ENCODE data around the gene MICAL1.
A peak's percentile ranks its signal among the peaks of the same experiment; 100 is the strongest.

The MICAL1 gene

GRCh38 chr6:109406196-109406595, 49.4 kb downstream of the MICAL1 start:
- H3K27ac Mint-ChIP-seq = no peak overlapping the region
- H3K27me3 Mint-ChIP-seq (ENCODE audit: low read depth) = no peaks in the 10 kb centered on the region
- peaks cover 13% of the 10 kb centered on the region for H3K36me3 Mint-ChIP-seq (ENCODE audit: low read depth)
- H3K4me1 Mint-ChIP-seq = no peaks in the 10 kb centered on the region
- H3K9me3 Mint-ChIP-seq = peaks cover 2% of the 10 kb centered on the region
- TF ChIP-seq CTCF (IDR thresholded peaks at IDR 0.05; ENCODE audit: unreplicated experiment in 3 of 3) = no peak
- H3K4me3 Mint-ChIP-seq = no peak overlapping the region

- Mint-ChIP-seq H3K4me3 (no peak overlapping the region), H3K36me3 (ENCODE audit: low read depth) (no peaks in the 10 kb centered on the region), H3K27me3 (ENCODE audit: low read depth) (no peaks in the 10 kb centered on the region), H3K4me1 (no peaks in the 10 kb centered on the region), H3K27ac (no peak overlapping the region), H3K9me3 (no peaks in the 10 kb centered on the region)
- TF ChIP-seq CTCF (IDR thresholded peaks at IDR 0.05; ENCODE audit: unreplicated experiment in 3 of 3) = peak in 2 of 3 experiments; percentile 17 to 20
Measured at GRCh38 chr6:109397020-109397419, 58.6 kb downstream of the MICAL1 start.

- H3K27me3 Mint-ChIP-seq (ENCODE audit: low read depth) = no peaks in the 10 kb centered on the region
- no peak overlapping the region for H3K4me3 Mint-ChIP-seq
- H3K9me3 Mint-ChIP-seq = no peaks in the 10 kb centered on the region
- TF ChIP-seq CTCF (IDR thresholded peaks at IDR 0.05; ENCODE audit: unreplicated experiment in 3 of 3) = no peak
- no peak overlapping the region for H3K27ac Mint-ChIP-seq
- H3K36me3 Mint-ChIP-seq (ENCODE audit: low read depth) = no peaks in the 10 kb centered on the region
- no peaks in the 10 kb centered on the region for H3K4me1 Mint-ChIP-seq
Measured at GRCh38 chr6:109396046-109396718, 59.4 kb downstream of the MICAL1 start.

Measured in nephron (organoid).